SK-N-SH treated with all-trans-retinoic acid at 6 μM for 48 hours (cell line): ENCODE results near the gene ZBTB12.
"Not testable (repeated sequence)": the region's sequence is repeated elsewhere in the genome, so short reads cannot be mapped to it uniquely, and the experiment has no call there.

Source experiments
- ATAC-seq: fragments of 200-7000 bp; cut with Tn5 transposase; 3 replicates; pipeline ENCODE4 v1.9.1; 2020; ENCODE audit warnings: mild to moderate bottlenecking, moderate library complexity
- ARNTL ChIP-seq: fragments of 450-650 bp; formaldehyde crosslinking; IDR thresholded peaks from 2 replicates; pipeline ENCODE4 v1.5.0; 2020; ENCODE audit warnings: low read depth, mild to moderate bottlenecking, moderate library complexity, borderline replicate concordance
- BACH2 ChIP-seq: fragments of 250-450 bp; sonication (Bioruptor Pico); IDR thresholded peaks from 2 replicates; pipeline ENCODE4 v1.9.0; 2021; ENCODE audit warnings: mild to moderate bottlenecking, borderline replicate concordance
- CREB5 ChIP-seq: fragments of 250-450 bp; sonication (Bioruptor Pico); IDR thresholded peaks from 2 replicates; pipeline ENCODE4 v1.5.1; 2020; ENCODE audit warnings: low read depth, mild to moderate bottlenecking, moderate library complexity
- CSDC2 ChIP-seq: fragments of 250-450 bp; sonication (Bioruptor Pico); IDR thresholded peaks from 2 replicates; pipeline ENCODE4 v1.5.0; 2020; ENCODE audit warnings: mild to moderate bottlenecking, moderate library complexity
- CSRNP3 ChIP-seq: fragments of 250-450 bp; sonication (Bioruptor Pico); IDR thresholded peaks from 2 replicates; pipeline ENCODE4 v1.5.1; 2021; ENCODE audit warnings: mild to moderate bottlenecking, moderate library complexity
- ESRRG ChIP-seq: fragments of 250-450 bp; sonication (Bioruptor Pico); IDR thresholded peaks from 2 replicates; pipeline ENCODE4 v1.6.1; 2021; ENCODE audit warnings: mild to moderate bottlenecking
- GLIS3 ChIP-seq: fragments of 250-450 bp; sonication (Bioruptor Pico); IDR thresholded peaks from 2 replicates; pipeline ENCODE4 v1.5.0; 2020; ENCODE audit warnings: mild to moderate bottlenecking, moderate library complexity
- ISL1 ChIP-seq: fragments of 250-450 bp; sonication (Bioruptor Pico); IDR thresholded peaks from 2 replicates; pipeline ENCODE4 v2.1.2; 2022; ENCODE audit warnings: mild to moderate bottlenecking, moderate library complexity
- OSR1 ChIP-seq: fragments of 250-450 bp; sonication (Bioruptor Pico); IDR thresholded peaks from 2 replicates; pipeline ENCODE4 v1.8.0; 2022; ENCODE audit warnings: moderate library complexity, mild to moderate bottlenecking, inconsistent platforms
- PATZ1 ChIP-seq: fragments of 250-450 bp; sonication (Bioruptor Pico); IDR thresholded peaks from 2 replicates; pipeline ENCODE4 v1.8.0; 2020; ENCODE audit warnings: mild to moderate bottlenecking, moderate library complexity, borderline replicate concordance
- PPARA ChIP-seq: fragments of 250-450 bp; sonication (Bioruptor Pico); IDR thresholded peaks from 2 replicates; pipeline ENCODE4 v1.5.0; 2020; ENCODE audit warnings: mild to moderate bottlenecking, borderline replicate concordance
- RARB ChIP-seq: fragments of 250-450 bp; sonication (Bioruptor Pico); IDR thresholded peaks from 2 replicates; pipeline ENCODE4 v1.8.0; 2021; ENCODE audit warnings: mild to moderate bottlenecking, moderate library complexity
- TCF4 ChIP-seq: fragments of 250-450 bp; sonication (Bioruptor Pico); IDR thresholded peaks from 2 replicates; pipeline ENCODE4 v1.8.0; 2021; ENCODE audit warnings: mild to moderate bottlenecking, moderate library complexity, borderline replicate concordance
- TOX ChIP-seq: fragments of 250-450 bp; sonication (Bioruptor Pico); IDR thresholded peaks from 2 replicates; pipeline ENCODE4 v1.8.0; 2021; ENCODE audit warnings: mild to moderate bottlenecking, moderate library complexity, borderline replicate concordance
- TSHZ2 ChIP-seq: fragments of 250-450 bp; sonication (Bioruptor Pico); IDR thresholded peaks from 2 replicates; pipeline ENCODE4 v1.5.0; 2020; ENCODE audit warnings: mild to moderate bottlenecking, moderate library complexity
- ZC3H10 ChIP-seq: fragments of 250-450 bp; sonication (Bioruptor Pico); IDR thresholded peaks from 2 replicates; pipeline ENCODE4 v1.5.1; 2021; ENCODE audit warnings: mild to moderate bottlenecking, moderate library complexity
- ZFP3 ChIP-seq: fragments of 250-450 bp; sonication (Bioruptor Pico); IDR thresholded peaks from 2 replicates; pipeline ENCODE4 v1.5.0; 2020; ENCODE audit warnings: mild to moderate bottlenecking, moderate library complexity
- ZFP30 ChIP-seq: fragments of 450-650 bp; formaldehyde crosslinking; IDR thresholded peaks from 2 replicates; pipeline ENCODE4 v1.5.0; 2022; ENCODE audit warnings: mild to moderate bottlenecking, moderate library complexity
- ZNF565 ChIP-seq: fragments of 450-650 bp; formaldehyde crosslinking; conservative IDR thresholded peaks from 2 replicates; pipeline ENCODE4 v1.5.0; 2020; ENCODE audit warnings: low read depth, mild to moderate bottlenecking, moderate library complexity
- ZNF70 ChIP-seq: fragments of 450-650 bp; formaldehyde crosslinking; IDR thresholded peaks from 2 replicates; pipeline ENCODE4 v1.5.0; 2020; ENCODE audit warnings: mild to moderate bottlenecking, moderate library complexity

The ZBTB12 gene

GRCh38 chr6:31907158-31907813, 5.4 kb upstream of the ZBTB12 start:
- TF ChIP-seq BACH2 (CRISPR knock-in tag) (no peak), TOX (CRISPR knock-in tag) (no peak), ESRRG (no peak), ZNF565 (CRISPR knock-in tag) (no peak), ISL1 (CRISPR knock-in tag) (no peak), ZNF70 (no peak), TSHZ2 (CRISPR knock-in tag) (no peak), CSDC2 (CRISPR knock-in tag) (no peak), ZFP3 (CRISPR knock-in tag) (no peak), ZC3H10 (CRISPR knock-in tag) (no peak), GLIS3 (CRISPR knock-in tag) (no peak), PATZ1 (CRISPR knock-in tag) (no peak), RARB (CRISPR knock-in tag) (no peak), CSRNP3 (no peak), CREB5 (CRISPR knock-in tag) (no peak), ARNTL (CRISPR knock-in tag) (no peak)
- ATAC-seq: no peak

GRCh38 chr6:31906727-31907126, 4.8 kb upstream of the ZBTB12 start:
- not testable (repeated sequence) for ATAC-seq

- no peak for TF ChIP-seq TCF4 (CRISPR knock-in tag)
- no peak for TF ChIP-seq ESRRG
- TF ChIP-seq ZC3H10 (CRISPR knock-in tag): no peak
- no peak for TF ChIP-seq ARNTL (CRISPR knock-in tag)
- no peak for TF ChIP-seq CSRNP3
- TF ChIP-seq CREB5 (CRISPR knock-in tag): no peak
- TF ChIP-seq CSDC2 (CRISPR knock-in tag): no peak
- TF ChIP-seq ZFP30 (CRISPR knock-in tag): no peak
- no peak for TF ChIP-seq RARB (CRISPR knock-in tag)
- no peak for TF ChIP-seq BACH2 (CRISPR knock-in tag)
- no peak for TF ChIP-seq ZFP3 (CRISPR knock-in tag)
- no peak for TF ChIP-seq PATZ1 (CRISPR knock-in tag)
- no peak for TF ChIP-seq OSR1 (CRISPR knock-in tag)
- TF ChIP-seq PPARA (CRISPR knock-in tag): no peak
- TF ChIP-seq, all 23 proteins: peak for 0
- no peak for ATAC-seq
Observed at GRCh38 chr6:31906122-31906521, 4.2 kb upstream of the ZBTB12 start.
